Anterior cingulate cortex (tissue), 58 donors: ENCODE measurements around the gene MIPEP.
"Not testable (repeated sequence)": the region's sequence is repeated elsewhere in the genome, so short reads cannot be mapped to it uniquely, and the experiment has no call there.

Experiments used
- DNase-seq, 58 donors: peaks; one replicate each; lab custom pipeline; 2025; lab: John Stamatoyannopoulos, UW

Gene MIPEP

DNA sequence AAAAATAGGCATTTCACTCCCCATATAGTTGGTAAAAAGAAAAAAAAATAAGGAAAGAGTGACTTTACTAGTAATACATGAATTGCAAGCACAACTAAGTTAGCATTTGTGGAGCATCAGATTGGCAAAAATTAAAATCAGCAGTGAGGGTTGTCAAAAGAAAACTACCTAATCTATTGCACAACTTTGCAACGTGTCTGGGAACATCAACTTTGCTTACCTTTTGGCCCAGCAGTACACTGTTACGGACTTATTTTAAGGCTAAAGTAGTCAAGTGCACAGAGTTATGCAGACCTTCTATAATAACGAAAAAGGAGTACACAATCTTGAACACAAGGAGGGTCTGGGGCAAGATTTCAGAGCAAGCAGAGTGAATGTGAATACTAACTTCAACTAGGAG lies 102.6 kb downstream of the MIPEP start:
- no peak for DNase-seq

DNA sequence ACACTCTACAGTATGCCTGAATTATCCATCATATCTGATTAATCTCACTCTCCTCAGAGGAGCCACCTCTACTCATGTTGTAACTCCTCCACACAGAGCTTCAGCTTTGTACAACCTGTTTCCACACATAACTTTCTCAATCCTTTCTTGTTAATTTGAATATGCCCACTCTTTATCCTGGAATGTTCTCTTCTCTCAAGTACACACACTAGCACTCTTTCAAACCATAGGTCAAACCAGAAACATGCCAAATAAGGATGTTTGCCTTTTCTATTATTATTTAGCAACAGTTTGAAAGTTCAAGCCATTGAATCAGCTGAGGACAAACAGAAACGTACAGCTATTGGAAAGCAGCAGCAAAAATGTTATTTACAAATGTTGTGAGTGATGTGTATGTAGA lies 110.3 kb downstream of the MIPEP start:
- DNase-seq, result no peak

DNA sequence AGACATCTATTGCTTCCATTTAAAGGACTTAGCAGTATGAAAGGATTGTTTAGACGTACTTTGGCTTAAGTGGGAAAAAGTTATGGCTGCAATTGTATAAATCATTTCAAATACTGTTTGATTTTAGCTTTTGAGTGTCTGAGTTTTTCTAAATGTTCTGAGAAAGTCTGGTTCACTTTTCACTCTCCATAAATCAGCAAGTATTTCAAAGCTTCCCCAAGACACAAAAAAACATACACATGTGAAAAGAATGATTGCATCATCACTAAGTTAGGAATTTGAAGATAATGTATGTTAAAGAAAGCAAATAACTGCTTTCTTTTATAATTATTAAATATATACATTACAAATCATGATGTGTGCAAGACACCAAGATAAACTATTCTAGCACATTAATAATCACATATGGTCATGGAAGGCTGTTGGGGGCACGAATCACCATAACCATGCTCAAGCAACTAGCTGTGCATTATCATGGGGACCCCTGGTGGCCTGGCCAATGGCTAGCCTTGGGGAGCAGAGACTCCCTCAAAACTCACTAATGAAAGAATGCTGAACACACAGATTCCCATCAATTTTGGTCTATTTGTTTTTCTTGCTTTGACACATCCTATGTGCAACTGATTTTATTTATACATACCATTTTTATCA lies 111.1 kb downstream of the MIPEP start:
- no peak for DNase-seq

DNA sequence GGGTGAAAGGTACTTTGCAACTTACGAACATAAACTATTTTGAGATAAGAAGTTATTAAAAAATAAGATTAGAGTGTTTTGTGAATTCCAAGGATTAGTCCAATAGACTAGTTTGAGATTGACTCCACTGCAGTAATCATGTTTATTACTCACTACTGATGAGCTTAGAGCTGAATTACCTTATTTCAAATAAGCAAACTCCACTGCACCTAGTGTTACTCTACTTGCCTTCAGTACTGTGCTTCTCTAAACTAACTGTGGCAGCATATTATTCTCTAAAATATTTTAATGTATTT lies 111.7 kb downstream of the MIPEP start:
- no peak for DNase-seq

DNA sequence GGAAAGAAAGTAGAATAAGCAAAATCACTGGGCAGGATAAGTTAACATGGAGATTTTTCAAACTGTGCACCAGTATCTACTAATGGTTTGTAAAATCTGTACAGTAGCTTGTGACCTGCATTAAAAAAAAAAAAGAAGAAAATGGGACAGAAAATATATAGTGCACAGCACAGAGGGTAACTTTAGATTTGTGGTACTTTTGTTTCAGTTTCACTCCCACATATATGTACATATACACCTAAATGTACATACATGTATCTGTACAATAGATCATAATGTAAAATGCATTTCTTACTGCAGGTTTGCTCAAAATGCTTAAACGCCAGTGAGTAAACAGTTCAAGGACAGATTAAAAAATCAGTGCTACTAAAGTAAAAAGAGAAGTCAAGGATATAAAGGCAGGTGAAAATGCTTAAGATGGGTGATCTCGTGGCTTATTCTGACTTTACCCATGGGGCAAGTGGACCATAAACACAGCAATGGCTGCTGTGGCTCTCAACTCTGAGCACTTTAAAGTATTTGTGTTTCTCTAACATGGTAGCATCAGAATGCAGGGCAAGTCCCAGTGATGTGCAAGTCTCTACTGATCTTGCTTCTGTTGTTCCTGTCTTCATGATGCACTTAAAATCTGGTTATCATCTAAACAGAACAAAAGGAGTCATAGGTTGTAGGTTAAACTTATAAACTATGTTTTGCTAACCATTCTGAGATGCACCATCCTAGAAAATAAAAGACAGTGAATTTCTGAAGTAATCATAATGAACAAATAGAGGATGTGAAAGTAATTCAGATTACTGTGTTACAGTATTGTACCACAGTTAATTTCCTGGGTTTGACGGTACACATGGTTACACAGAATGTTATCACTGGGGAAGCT lies 112.3 kb downstream of the MIPEP start:
- no peak for DNase-seq

DNA sequence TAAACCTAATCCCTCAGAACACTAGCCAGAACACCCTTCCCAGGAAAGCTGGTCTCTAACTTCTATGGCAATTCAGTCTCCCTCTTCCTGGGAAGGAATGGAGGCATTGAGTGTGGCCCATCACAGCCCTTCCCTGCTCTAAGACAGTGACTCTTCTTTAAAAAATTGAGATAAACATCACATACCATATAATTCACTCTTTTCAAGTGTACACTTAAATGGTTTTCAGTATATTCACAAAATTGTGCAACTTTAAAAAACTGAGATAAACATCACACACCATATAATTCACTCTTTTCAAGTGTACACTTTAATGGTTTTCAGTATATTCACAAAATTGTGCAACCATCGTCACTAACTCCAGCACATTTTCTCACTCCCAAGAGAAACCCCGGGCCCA lies 116.5 kb downstream of the MIPEP start:
- DNase-seq, result no peak

DNA sequence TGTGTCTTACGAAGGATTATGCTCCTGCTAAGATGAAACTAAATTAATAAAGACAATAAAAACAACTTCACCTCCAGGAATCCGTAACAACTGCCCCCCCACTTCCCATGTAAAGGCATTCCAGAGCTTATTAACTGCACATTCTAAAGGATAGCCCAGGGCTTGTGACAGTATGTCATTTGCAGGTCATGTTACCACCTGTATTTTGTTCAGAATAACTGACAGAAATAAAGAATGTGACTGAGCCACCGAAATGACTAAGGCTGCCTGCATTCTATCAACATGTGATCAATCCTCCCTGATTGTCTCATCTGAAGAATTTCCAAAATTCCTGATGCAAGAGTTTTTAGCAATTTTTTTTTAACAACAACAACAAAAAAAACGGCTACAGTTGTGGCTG lies 117.2 kb downstream of the MIPEP start:
- DNase-seq, result no peak

DNA sequence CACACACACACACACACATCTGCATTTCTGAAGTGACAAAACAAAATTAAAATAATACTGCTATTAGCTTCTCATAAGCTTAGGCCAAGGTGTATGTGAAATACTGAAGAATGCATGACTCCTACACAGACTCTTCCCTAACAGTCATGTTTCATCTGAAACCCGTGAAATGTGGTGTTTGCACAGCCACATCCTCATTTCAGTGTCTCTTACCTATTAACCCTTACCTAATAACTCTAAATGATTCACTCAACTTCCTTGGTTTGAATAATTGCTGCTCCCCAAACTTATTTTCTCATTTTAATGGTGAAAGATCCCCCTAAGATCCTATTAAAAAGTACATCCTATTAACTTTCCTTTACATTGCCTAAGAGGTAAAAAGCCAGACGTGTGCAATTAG lies 117.6 kb downstream of the MIPEP start:
- no peak for DNase-seq

DNA sequence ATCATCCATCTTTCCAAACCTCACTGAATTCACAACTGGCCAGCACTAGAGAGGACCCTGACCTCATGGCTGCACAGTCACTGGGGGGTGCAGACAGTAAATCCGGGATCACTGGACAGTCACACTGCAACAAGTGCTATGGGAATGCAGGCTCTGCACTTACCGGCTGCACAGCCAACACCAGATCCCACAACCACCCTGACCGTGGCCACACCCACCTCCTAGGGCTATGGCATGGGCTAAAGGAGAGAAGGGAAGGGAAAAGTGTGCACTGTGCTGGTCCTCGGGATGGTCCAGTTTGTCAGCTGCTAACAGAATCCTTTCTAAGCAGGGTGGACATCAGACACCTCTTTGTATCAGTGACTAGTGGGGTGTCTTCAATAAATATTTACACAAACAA lies 118.2 kb downstream of the MIPEP start:
- DNase-seq, result no peak

DNA sequence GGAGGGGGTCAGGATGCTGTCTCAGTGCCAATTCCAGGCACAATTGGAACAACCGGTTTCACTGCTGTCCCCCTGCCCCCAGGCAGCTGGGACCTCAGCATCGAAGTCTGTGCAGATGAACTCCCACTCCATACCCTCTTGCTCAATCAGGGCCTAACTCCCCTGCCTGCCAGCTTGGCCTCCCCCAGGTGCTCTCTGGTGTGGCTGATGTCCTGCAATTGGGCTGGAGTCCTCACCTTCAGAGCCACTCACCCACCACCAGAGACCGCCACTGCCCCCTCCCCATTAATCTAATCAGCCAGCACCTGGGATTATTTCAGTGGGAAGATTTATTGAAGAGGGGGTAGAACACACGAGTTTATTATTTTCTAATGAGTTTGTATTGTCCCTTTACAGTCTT lies 118.8 kb downstream of the MIPEP start:
- DNase-seq, result no peak

DNA sequence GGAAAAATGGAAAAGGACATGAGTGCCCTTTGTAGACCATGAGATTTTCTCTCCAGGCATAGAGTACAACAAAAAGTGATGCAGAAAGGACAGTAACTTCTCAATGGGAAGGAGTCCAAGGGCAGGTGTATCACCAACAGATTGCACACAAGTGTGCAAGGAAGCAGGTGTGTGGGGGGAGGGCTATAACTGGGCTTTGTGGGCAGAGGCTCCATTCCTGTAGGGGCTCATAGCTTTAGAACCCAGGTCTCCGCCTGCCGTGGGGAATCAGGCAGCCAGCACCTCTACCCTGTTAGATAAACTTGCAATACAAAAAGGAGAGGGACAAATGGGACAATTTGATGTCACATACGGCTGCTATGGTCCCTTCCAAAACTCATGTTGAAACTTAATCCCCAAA lies 119.8 kb downstream of the MIPEP start:
- no peak for DNase-seq

DNA sequence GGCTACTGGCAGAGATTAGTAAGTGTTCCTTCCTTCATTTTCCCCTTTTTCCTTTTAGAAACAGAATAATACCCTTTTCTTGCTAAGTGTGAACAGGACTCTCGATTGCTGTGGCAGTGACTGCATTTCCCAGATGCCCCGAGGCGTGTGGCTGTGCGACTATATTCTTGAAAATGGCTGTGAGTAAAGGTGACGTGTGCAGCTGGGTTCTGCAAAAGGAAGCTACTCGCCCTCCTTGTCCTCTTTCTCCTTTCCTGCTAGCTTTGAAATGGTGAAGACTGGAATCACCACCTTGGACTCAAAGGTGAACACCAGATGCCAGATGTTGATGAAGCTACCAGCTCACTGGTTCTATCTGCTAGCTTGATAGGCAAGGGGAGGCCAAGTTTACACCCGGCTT lies 121.4 kb downstream of the MIPEP start:
- no peak for DNase-seq

DNA sequence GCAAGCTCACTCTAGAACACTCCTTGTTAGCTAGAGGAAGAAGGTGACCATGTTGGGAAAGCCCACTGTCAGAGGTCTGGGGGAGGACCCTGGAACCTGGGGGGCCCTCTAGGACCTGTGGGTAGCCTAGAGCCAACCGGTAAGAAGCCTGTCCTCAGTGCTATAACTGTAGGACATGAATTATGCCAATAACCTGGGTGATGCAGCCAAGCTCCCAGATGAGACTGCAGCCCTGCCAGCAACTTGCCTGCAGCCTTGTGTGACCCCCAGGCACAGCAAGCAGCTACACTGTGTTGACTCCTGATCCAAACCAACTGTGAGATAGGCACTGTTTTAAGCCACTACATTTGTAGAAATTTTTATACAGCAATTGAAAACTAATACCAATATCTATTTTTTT lies 122.3 kb downstream of the MIPEP start:
- DNase-seq, result no peak

DNA sequence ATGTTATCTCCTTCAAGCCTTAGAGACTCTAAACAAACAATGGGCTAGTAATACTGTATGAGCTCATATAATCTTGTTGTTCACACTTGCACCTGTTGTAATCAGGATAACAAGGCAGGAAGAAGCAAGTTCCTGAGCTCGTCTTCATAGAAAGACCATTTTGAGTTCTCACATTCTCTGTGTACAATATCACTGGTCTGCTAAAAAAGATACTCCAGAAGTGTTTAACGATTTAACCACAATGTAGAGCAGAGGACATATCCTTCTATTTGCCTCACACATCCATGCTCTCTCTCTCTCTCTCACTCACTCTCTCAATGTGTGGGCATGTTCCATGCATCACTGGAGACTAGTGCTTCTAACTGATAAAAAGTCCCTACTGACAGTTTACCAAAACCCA lies 122.9 kb downstream of the MIPEP start:
- no peak for DNase-seq

DNA sequence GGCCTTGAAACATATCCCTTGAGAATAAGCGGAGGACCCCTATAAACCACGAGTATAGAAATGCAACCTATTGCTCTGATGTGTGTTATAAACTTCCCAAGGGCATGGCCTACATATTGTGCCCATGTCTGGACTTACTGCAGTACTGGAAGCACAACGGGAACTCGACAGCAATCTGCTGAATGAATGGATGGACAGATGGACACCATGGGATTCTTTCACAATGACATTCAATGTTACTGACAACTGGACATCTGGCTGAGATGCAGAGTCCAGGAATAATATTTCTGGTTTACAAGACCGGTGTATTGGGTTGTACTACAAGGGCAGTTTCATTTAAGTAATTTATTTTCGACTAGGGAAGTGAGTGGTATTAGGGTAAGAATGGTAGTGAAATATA lies 123.7 kb downstream of the MIPEP start:
- DNase-seq, result no peak

DNA sequence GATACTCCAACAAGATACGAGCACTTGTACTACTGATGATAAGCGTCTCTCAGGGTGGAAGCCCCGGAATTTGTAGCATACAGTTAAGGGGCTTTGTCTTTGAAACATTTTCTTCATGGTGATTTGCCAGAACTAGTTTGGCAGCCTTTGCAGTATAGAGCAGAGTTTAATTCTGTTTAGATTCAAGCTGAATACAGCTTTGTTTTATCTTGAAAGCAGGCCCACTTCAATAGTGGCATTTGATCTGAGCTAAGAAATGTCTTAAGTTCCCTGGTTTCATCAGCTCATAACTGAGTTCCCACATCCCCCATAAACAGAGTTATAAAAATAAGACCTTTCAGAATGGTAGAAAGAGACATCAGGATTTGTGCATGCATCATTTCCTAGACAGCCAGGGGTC lies 125.9 kb downstream of the MIPEP start:
- no peak for DNase-seq

DNA sequence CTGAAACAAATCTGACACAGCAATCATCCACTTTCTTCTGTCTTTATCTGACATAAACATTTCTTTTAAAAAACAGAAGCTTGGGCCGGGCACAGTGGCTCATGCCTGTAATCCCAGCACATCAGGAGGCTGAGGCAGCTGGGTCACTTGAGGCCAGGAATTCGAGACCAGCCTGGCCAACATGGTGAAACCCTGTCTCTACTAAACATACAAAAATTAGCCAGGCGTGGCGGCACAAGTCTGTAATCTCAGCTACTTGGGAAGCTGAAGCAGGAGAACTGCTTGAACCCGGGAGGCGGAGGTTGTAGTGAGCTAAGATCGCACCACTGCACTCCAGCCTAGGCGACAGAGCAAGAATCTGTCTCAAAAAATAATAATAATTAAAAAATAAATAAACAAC lies 127.4 kb downstream of the MIPEP start:
- not testable (repeated sequence) for DNase-seq

DNA sequence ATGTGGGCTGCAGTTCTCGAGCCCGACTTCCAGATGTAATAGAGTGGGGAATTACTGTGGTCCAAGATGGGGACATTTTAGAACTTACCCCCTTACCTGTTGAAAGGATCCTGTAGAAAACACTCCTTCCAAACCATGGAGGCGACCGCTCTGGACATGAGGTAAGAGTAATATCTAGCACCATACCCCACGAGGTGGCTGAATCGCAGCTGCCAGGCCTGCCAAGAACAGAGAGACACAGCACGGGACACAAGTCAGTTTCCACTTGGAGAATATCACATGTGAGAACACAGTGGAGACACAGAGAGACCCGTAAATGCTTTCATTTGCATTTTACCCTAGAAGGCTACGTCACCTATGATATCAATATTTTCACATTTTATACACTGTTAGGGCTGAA lies 129.2 kb downstream of the MIPEP start:
- DNase-seq, result no peak

DNA sequence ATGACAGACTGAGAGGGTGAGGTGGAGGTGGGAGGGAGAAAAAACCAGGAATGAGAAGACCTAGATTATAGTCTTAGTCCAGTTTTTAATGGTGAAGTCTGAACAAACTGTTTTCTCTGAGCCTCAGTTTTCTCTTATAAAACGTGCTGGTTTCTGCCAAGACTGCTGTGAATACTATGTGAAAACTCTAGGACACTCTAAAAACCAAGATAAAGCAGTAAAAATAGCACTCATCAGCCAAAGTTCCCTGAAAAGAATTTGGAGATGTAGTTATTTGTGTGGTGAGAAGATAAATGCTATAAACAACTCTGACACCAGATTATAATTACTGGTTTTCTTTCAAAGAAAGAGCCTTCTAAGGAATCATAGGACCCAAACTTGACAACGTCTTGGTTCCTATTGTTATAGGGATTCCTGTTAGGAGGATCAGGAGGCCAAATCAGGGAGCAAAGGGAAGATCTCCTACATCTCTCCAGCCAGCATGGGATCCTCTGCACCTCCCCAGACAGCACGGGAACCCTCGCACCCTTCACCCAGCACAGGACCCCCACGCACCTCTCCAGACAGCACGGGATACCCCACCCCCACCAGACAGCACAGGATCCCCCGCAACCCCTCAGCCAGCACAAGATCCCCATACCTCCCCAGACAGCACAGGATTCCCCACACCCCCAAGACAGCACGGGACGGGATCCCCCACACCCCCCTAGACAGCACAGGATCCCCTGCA lies 130.2 kb downstream of the MIPEP start:
- no peak for DNase-seq

DNA sequence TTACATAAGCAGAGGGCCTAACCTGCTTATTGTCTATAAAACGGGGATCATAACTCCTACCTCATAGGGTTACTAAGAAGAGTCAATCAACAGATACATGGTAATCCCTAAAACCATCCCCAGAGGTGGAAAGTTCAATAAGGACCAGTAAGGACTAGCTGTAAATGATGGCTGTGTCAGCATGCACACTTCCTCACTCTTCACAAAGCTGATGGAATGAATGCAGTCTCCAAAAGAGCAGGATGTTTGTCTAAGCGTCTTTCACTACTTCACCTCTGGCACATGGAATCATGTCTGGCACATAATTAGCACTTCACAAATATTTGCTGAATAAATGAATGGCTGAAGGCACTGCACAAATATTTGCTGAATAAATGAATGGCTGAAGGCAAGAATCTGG lies 134.2 kb downstream of the MIPEP start:
- DNase-seq, result no peak

DNA sequence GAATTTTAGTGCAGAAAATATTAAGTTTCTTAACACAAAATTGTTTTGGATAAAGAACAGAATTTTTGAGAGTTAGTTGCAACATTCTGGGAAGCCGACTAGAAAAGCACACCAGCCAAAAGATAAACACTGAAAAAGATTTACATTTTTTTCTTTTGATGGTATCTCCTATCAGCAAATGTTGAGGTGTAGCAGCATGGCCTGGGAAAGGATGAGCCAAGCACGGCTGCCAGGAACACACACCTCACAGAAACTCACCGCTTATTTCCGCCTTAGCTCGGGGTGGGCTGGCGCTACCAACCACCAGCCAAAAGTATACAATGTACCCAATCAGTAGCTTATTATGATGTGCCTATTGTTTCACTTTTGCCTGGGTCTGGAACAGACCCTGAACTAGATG lies 134.7 kb downstream of the MIPEP start:
- DNase-seq, result no peak

DNA sequence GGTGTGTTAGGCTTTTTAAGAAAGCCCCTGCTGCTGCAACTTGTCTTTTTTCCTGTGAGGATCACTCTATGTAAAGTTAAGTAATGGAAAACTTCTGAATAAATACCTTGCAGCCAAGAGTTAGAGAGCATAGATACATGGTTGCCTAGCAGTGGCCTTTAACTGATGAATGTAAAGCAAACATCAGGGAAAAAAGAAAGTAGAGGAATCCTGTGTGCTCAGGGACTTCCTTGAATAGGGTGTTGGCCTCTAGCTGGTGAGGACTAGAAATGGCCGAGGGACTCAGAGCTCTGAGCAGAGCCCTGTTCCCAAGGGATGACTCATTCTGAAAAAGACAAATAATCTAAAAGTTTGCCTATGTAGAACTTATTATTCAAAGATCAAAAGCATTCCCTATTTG lies 135.7 kb downstream of the MIPEP start:
- DNase-seq, result no peak
